CD4-positive, alpha-beta T cell treated with Interleukin-6 at 100 ng/mL for 8 hours (primary cell): ENCODE data around the gene PPP1R11.

Experiments
- DNase-seq: peaks from one replicate; pipeline ENCODE4 v3.0.0-alpha.2; 2020; ENCODE audit warnings: mixed read lengths, low spot score

Gene PPP1R11

DNA sequence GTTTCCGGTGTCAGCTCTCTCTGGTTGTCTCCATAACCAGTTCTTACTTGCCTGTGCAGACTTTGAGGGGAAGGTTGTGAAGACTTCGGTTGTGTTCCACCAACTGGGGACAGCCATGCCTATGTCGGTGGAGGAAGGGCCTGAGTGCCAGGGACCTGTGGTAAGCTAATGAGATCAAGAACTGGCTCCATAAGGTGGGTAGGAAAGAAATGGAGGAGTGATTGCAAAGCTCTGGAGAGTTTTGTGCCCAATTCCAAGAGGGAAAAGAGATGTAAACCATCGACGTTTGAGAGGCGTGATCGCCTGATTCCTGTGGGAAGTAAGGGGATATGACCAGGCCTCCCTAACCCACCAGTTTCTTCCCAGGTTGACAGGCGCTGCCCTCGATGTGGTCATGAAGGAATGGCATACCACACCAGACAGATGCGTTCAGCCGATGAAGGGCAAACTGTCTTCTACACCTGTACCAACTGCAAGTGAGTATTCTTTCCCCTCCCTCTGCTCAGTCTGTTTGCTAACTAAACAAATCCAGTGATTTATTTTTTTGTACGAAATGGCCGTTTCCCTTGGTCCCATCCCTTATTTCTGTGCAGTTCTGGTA lies 5.0 kb upstream of the PPP1R11 start:
- DNase-seq: peak; percentile 50

DNA sequence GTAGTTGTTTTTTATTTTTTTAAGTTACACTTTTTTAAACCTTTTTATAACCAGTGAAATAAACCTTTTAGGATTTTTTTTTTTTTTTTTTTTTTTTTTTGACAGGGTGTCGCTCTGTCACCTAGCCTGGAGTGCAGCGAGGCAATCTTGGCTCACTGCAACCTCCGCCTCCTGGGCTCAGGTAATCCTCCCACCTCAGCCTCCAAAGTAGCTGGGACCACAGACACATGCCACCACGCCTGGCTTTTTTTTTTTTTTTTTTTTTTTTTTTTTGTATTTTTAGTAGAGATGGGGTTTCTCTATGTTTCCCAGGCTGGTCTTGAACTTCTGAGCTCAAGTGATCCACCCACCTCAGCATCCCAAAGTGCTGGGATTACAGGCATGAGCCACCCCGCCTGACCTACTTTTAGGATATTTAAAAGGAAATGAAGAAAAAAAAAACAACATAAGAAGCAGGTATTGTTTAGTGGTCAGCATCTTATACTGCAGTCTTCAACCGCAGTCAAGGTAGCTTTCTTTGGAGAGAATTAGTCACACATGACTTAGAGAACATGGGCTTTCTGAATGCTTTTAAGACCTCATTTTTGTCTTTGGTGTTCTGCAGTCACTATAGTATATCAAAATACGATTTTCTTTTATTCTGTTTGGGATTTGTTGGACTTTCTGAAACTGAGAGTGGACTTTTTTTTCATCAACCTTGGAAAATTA lies 4.4 kb upstream of the PPP1R11 start:
- DNase-seq: no peak

DNA sequence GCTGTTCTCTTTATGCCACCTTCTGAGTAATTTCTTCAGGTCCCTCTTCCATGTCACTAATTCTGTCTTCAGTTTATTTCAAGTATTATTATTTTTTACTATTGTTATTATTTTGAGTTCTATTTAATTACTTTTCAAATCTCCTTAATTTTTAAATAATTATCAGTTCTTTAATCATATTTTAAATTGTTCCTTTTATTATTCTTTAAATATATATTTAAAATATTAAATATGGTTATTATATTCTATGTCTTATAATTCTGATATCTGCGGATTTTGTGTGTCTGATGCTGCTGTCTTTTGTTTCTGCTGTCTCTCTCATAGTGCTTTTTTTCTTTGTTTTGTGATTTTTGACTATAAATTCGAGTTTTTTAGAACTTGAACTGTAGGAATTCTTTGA lies 3.7 kb upstream of the PPP1R11 start:
- no peak for DNase-seq

DNA sequence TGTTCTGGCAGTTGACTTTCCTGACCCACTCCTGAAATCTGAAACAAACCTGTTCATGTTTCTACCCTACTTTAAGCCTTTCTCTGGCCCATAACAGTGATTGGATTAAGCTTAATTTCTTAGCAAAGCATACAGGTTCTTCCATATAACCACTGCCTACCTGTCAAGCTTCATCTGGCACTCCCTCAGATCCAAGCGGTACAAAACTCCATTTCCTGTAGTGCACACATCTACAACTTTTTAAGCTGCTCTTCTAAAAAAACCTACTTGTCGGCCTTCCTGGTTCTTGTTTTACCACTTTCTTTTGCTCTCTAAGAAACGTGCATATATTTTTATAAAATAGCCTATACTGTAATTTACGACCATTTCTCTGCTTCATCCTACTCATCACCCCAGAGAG lies 916 bp upstream of the PPP1R11 start:
- DNase-seq: peak; percentile 15

DNA sequence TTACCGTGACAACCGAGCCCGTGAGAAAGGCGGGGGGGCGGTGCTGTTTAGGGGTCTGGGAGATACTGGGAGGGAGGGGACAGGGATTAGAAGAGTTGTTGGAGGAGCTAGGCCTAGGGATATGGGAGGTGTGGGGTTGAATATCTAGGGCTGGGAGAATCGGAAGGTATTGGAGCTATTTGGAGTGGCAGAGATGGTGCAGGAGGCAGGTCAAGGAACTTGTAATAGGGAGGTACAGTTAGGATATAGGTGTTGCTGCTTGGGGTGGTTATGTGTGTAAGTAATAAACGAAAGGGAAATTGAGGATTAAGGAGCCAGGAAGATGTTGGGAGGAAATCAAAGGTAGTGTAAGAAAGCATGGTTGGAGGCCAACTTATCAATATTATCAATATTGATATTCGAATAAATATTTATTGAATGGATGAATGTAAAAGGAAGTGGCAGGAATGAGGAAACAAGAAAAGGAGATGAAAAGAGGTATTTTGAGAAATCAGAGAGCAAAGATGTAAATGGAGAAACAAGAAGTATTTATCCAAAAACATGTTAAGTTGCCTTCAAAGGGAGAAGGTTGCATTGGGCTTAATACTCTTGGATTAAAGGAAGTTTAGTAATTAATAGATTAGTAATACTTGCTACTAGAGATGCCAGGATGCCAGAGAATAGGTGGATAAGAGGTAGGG lies 602 bp downstream of the PPP1R11 start:
- no peak for DNase-seq

DNA sequence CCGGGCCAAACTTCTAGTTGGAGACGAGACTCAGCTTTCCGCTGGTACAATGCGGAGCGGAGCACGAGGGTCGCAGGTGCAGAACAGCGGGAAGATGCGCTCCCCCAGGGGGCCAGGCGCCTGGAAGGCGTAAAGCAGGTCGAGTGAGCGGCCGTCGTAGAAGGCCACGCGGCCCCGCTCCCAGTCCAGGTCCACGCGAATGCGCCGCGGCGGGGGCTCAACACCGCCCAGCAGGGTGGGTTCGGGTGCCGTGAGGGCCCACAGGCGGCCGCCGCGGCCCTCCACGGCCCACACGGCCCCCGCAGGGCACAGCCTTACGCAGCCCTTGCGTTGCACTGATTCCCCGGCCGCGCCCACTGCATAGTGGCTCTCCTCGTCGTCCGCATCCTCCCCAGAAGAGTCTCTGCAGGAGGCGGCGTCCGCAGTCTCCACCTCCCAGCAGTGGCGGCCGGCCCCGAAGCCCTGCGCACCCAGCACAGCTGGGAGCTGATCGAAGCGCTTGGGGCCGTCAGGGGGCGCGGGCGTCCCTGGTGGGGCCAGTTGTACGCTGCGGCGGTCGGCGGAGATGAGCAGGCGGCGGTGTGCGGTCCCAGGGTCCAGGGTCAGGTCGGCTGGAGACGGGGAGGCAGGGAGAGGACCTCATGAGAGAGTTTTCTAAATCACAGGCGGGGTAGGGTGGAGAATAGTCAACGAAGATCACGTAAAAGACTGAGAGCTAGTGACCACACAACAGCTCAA lies 4.3 kb downstream of the PPP1R11 start:
- peak; percentile 9 for DNase-seq

DNA sequence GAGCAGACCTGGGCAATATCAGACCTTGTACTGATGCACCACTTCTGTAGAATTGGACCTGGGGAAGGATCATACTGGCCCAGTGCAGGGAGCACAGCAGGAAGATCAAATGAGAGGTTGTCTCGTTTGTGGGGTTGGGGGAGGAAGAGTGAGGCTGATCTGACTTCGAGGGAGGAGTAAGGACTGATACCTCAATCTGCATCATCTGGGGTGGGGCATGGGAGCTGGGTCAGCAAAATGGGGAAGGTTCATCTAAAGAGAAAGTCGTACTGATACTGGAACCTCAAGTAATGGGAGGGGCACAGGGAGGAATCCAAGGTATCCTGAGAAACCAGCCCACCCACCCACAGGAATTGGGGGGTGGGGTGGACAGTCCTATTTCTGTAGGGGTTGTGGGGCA lies 4.9 kb downstream of the PPP1R11 start:
- DNase-seq: no peak

DNA sequence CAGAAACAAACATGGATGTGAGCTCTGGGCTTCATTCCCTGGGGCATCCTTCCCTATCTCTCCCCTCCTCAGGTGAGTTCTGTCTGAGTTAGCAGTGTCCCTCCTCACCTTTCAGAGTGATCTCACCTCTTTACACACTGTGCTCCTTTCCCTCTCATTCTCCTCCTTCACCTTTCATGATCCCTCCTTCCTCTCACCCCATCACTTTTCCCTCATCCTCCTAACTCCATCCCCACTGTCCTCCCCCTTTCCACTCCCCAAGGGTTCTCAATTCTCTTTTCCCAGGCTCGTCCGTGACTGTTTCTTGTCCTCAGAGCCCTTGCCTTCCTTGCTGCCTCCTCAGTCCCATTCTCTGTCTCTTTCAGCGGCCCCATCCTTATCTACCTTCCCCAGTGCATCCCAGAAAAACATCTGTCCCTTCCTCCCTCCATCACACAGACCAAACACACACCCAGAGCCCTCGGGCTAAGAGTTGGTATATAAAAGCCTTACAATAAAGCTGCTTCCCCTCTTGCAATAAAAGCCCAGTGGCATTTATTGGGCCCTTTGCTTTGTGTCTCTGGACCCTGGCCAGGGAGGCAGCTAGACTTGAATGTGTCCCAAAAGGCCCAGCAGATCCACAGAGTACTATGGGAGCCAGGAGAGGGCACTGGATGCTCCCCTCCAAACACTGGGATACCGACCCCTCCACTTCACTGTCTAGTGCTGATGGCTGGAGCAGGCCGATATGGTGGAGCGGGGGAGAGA lies 6.7 kb downstream of the PPP1R11 start:
- DNase-seq: no peak

DNA sequence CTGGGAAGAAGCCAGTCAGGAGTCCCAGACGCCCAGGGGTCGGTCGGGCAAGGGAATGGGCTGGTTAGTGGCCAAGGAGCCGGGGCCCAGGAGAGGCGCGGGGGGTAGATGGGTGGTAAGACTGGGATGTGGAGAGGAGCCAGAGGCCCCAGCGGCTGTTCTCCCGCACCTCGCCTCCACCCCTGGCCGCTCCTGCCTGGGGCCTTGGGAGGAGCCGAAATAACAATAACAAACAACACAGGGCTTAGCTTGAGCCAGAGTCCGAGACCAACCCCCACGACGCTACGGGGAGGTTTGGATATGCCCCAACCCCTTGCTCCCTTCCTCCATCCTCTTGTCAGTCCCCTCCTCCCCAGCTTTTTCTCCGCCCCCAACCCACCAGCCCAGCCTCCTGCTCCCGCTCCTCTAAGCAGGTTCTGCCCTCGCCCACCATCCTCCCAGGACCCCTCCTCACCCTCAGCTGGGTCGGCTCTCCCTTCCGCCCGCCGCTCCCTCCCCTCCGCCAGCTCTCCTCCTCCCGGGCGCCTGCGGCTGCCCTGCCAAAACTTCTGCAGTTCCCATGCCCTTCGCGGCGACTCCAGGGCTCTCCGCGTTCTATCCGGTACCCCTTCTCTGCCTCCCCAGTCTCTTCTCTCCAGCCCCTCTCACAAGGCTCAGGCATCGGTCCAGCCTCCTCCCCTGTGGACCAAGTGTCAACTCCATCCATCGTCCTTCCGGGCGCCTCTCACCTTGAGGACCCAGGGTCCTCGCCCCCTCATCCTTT lies 7.5 kb downstream of the PPP1R11 start:
- no peak for DNase-seq

DNA sequence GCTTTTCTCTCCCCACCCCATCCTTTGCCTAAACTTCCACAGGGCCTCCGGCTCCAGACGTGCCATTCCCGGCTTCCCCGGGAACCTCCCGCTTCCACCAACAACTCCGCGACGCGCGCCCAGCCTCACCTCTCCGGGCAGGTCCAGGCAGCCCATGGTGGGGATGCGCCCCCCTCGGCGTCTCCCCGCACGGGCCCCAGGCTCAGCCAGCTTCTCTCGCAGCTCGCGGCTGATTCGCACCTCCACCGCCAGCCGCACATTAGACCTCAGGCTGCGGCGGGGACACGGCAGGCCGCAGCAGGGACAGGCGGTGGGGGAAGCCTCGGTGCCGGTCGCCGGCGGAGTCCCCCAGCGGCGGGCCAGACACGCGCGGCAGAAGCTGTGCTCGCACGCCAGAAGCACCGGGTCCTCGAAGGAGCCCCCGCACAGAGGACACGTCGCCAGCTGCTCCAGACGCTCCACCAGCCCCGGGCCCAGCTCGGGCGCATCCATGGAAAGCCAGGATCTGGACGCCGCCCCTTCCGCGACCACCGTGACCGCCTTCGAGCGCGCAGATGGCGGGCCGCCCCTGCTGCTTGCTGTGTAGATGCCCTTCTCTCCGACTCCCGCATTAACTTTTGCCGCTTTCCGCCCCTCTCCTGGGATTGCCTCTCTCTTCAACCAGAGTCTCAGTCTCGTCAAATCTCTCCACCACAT lies 8.2 kb downstream of the PPP1R11 start, which contains the start of gene RNF39:
Gene RNF39, minus strand, starts transcription at position 676 of the 696 bp plus-strand sequence. Its CDS starts 184 bp downstream, at position 492.
- DNase-seq: no peak

DNA sequence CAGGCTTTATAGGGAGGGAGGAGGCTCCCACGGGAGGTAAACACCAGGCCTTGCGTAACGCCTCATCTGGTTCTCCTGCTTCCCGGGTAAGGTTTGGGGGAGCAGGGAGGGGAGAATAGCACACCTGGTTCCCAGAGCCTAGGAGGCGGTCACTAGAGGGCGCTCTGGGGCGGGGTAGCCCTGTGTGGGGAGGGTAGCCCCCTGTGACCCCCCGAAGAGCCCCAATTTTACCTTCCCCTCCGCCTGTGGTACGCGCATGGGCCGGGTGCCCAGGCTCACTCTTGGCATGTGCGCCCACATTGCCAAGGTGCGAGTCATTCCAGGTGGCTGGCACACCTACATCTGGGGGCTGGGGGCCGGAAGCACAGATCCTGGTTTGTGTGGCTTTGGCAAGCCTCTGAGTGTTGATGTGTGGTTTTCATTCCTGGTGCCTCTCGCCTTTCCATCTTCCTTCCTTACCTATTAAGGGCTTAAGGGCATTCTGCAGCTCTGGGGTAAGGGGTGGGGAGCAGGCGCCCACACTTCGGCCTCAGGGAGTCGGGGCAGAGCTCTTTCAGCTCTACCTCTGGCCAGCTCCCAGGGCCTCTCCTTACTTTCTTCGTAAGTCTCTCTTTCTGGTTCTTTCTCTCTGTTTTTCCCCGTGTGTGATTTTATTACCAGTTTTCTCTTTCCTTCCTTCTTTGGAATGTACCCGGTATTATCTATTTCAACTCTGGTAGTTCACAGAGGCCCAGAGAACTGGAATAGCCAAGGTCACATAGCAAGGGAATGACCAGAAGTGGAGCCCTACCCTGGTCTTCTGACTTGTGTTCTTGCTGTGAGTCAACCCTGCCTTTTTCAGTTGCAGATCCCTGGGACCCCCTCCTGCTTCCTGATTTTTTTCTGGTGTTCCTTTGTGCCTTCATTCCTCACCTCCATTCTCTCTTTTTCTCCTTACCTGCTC lies 9.1 kb downstream of the PPP1R11 start:
- DNase-seq: no peak

DNA sequence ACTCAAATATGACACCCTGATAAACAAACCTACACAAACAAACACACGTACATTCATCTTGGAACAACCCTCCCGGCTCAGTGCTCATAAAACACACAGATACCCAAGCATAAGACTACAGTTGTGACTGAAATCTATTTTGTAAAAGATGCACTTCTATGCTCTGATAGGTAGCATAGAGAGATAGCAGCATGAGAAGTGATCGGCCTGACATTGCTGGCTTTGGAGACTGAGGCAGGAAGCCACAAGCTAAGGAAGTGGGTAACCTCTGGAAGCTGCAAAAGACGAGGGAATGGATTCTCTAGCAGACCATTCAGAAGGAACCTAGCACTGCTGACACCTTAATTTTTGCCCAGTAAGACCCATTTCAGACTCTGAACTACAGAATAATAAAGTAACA lies 10.2 kb downstream of the PPP1R11 start:
- no peak for DNase-seq

DNA sequence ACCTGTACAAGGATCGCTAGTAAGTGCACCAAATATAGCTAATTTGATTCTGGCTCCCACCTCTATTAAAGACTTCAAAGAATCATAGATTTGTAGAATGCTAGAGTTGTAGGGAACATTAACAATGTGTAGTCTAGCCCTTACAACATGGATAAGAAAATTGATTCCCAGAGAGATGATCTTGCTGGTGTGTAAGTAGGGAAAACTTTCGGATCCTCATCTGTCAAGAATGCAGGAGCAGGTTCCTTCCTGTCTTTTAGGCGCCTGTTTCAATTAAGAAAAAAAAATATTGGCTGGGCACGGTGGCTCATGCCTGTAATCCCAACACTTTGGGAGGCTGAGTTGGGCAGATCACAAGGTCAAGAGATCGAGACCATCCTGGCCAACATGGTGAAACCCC lies 20.9 kb downstream of the PPP1R11 start:
- DNase-seq: no peak

DNA sequence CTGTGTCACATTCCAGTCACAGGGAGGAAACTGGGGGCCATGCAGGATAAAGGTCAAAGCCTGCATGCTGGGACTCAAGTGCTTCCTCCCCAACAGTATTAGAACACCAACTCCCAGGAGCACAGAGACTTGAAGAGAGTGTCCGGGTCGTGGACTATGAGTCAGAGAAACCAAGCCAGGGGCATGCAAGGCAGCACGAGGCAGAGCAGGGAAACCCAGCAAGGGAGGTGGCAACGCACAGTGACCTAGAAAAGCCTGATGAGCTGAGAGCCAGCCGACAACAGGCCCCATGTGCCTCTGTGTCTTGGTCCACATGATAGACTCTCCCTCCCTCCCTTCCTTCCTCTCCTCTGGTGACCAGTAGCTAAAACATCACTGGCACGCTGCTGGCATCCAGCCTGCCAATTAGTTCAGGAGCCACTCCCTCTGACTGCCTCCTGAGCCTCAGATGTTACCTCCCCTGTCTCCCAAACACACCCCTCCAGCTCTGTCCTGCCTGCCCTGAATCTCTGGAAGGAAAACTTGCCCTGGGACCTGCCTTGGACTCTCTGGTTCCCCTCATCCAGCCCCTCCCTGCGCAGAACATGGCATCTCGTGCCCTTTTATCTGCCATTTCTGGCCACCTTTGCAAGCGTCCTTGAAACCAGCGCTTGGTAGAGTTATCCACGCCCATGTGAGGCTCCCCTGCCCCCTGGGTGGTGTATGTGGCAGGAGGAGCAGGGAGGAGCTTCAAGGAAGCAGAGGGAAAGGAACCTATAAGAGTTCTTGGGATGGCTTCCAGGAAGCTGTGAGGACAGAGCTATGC lies 24.8 kb downstream of the PPP1R11 start:
- DNase-seq: no peak

DNA sequence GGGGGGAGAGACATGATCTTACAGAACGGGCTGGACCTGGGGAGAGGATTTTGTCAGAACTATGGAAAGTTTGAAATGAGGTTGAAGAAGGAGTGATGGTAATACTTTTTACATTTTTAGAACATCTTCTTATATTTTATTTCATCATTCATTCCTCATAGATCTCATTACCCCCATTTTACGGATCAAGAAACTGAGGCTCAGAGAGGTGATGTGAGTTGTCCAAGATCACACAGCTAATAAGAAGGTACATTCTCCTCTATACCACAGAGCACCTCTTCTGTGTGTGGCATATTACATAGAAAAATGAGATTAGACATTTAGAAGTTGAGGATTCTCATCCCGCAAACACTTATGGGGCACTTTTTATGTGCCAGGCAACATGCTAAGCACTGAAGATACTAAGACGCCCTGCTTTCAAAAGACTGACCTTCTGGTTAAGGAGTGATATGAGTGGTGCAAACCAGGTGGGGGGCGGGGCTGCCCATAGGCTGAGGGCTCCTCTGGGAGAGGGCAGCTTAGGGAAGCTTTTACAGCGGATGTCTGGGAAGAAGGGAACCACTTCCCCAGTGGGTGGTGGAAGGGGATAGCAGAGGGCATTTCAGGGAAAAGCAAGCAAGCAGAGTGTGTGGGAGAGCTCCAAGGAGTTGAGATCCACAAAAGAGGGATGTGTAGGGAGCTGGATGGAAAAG lies 26.0 kb downstream of the PPP1R11 start:
- DNase-seq: no peak

DNA sequence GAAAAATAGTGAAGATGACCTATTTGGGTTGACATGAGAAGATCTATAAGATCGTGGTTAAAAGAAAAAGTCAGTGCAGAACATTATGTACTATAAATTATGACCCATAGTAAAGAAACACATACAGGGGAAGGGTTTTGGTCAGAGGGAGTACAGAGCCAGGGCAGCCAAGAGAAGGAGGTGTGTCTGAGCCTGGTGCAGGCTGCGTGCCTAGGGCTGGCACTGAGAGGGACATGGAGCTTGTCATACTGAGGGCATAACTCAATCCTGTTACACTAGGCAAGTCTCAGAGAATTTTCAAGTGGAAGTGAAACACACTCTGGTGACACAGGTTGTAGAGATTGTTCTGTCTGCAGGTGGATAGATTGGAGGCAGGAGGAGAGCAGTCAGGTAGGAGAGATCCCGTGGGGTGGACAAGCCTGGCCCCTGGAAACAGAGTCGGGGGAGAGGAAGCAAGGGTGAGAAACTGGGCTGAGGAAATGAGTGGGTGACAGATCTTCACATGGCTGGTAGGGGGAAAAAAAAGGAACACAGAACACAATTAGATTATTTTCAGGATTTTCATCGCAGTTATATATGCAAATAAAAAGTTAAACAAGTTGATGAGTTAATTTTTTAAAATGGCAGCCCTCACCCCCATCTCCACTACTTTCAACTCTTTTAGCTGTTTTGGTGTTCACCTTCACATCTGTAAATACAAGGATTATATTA lies 27.1 kb downstream of the PPP1R11 start:
- DNase-seq: no peak

DNA sequence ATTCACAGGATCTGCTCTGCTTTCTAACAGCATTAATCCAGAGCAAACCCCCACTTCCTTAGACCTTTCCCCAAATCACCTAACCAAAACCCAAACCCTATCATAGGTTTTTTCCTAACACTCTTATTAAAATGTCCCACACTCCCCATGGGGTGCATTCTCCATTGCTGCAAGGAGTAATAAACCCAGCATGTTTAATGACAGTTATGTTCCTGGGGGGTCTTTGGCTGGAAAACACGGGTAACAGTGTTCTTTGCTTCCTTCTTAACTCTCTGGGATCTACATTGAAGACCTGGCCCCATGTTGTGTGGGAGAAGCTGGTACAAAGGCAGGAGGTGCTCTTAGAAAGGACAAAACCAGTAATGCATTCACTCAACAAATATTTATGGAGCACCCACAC lies 29.8 kb downstream of the PPP1R11 start:
- no peak for DNase-seq
